GM13977 (cell line): Measurements from ENCODE around the gene LIPE.

ENCODE experiments used
- DNase-seq: peaks from one replicate; pipeline ENCODE4 v3.0.0; 2012; ENCODE audit warnings: low spot score
- in situ Hi-C: fragments of 300-500 bp; cut with MboI; formaldehyde crosslinking; loops from one replicate; pipeline ENCODE4 v1.12.0; 2022; ENCODE audit warnings: low sequenced_read_pairs, low pct_unique_long_range_greater_than_20kb, mixed read lengths, inconsistent platforms; ENCODE audit not compliant: unreplicated experiment
- TF ChIP-seq, protein P1 (sequence below): IDR thresholded peaks from 2 replicates; pipeline ENCODE4 v1.5.1; 2012; ENCODE audit warnings: mild to moderate bottlenecking, control low read depth; ENCODE audit not compliant: insufficient read depth; ENCODE audit errors: extremely low read depth, missing control alignments

LIPE gene

DNA sequence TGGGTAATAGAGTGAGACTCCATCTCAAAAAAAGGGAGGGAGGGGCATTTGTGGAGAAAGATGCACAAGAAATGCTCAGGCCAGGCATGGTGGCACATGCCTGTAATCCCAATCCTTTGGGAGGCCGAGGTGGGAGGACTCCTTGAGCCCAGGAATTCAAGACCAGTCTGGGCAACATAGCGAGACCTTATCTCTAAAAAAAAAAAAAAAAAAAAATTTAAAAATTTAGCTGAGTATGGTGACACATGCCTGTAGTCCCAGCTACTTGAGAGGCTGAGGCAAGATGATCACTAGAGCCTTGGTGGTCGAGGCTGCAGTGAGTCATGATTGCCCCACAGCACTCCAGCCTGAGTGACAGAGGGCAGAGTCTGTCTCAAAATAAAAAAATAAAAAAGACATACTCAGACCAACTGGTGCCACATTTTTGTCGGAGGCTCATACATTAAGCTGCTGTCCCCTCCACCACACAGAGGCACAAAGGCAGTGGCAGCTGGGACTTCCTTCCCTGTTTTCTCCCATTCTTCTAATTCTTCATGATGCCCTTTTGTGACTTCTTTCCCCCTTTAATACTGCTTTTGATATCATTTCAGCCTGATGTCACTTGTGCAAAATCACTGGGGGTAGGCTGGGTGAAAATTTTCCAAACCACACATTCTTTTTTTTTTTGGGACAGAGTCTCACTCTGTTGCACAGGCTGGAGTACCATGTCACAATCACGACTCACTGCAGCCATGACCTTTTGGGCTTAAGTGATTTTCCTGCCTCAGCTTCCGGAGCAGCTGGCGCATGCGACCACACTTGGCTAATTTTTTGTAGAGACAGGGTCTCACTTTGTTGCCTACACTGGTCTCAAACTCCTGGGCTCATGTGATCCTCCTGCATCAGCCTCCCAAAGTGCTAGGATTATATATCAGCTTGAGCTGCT lies 42.4 kb upstream of the LIPE start:
- in situ Hi-C loops = loop anchor here (5.0 kb wide), 1 partner anchor 43 kb away; no protein-coding TSS in a partner anchor
- no peak for DNase-seq
- TF ChIP-seq, protein P1, sequence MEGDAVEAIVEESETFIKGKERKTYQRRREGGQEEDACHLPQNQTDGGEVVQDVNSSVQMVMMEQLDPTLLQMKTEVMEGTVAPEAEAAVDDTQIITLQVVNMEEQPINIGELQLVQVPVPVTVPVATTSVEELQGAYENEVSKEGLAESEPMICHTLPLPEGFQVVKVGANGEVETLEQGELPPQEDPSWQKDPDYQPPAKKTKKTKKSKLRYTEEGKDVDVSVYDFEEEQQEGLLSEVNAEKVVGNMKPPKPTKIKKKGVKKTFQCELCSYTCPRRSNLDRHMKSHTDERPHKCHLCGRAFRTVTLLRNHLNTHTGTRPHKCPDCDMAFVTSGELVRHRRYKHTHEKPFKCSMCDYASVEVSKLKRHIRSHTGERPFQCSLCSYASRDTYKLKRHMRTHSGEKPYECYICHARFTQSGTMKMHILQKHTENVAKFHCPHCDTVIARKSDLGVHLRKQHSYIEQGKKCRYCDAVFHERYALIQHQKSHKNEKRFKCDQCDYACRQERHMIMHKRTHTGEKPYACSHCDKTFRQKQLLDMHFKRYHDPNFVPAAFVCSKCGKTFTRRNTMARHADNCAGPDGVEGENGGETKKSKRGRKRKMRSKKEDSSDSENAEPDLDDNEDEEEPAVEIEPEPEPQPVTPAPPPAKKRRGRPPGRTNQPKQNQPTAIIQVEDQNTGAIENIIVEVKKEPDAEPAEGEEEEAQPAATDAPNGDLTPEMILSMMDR = no peak

GRCh38 chr19:42468273-42468796 lies 41.1 kb upstream of the LIPE start:
- TF ChIP-seq, protein P1 = no peak
- DNase-seq = no peak
- in situ Hi-C loops = loop anchor here (5.0 kb wide), 1 partner anchor 44 kb away; no protein-coding TSS in a partner anchor

- TF ChIP-seq, protein P1 = no peak
These were observed 40.1 kb upstream of the LIPE start for GRCh38 chr19:42467183-42467760.

DNA sequence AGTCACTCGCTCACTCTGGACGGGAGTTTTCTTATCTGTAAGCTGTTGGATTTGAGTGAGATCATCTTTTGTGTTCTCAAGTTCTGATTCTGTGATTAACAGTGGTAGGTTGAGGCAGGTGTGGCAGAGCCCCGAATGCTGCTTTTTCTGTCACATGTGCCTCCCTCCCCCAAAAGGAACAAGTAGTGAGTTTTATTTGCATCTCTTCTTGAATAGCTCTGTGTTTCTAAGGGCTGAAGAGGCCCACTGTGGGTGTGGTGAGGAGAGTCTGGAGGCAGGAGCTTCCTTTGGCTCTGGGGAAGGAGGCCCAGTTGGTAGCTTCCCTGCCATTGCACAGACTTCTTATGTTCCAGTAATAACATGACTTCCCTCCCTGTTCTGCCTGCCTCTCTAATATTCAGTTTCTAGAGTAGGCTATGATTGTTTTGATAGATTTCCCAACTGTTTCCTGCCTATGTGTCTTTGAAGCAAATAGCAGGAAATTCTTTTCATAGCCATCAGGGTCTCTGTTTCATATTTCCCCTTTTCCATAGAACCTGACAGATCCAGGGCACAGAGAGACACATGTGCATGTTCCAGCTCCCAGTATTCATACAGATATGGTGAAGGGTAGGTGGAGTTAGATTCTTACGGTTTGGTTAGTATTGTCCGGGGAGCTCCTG lies 39.5 kb upstream of the LIPE start:
- in situ Hi-C loops = loop anchor here (5.0 kb wide), 1 partner anchor 46 kb away; no protein-coding TSS in a partner anchor
- peak; percentile 15 for DNase-seq
- TF ChIP-seq, protein P1 = no peak

More at GRCh38 chr19:42467183-42467760, 40.1 kb upstream of the LIPE start:
- DNase-seq = peak; percentile 30
- in situ Hi-C loops = loop anchor here (5.0 kb wide), 1 partner anchor 45 kb away; no protein-coding TSS in a partner anchor

- TF ChIP-seq, protein P1 = peak; percentile 58
- DNase-seq = peak; percentile 79
- in situ Hi-C loops = loop anchor here (5.0 kb wide), 1 partner anchor 46 kb away; no protein-coding TSS in a partner anchor
These were observed 38.7 kb upstream of the LIPE start for GRCh38 chr19:42465827-42466280.
